ENCODE data around the gene ETV3.

- TF ChIP-seq CTCF (IDR thresholded peaks at IDR 0.05): no peak
- no peak for TF ChIP-seq POLR2A (IDR thresholded peaks at IDR 0.05)
Measured at GRCh38 chr1:157117527-157118057, 20.6 kb downstream of the ETV3 start.
